Vagina (tissue), 2 donors: ENCODE results near the gene KCNJ4.

Source experiments
- CTCF ChIP-seq, 3 experiments: fragments of 450-650 bp in 2 of 3; fragments of 200-600 bp in 1 of 3; sonication (generic) in 1 of 3; IDR thresholded peaks; one replicate each; pipeline ENCODE4 v1.5.1; 2017 to 2019; ENCODE audit warnings: antibody characterized with exemption in 3 of 3, mild to moderate bottlenecking in 2 of 3, moderate library complexity in 2 of 3
- POLR2A ChIP-seq, 2 donors: fragments of 450-650 bp; IDR thresholded peaks; one replicate each; pipeline ENCODE4 v1.6.1; 2017; ENCODE audit warnings: antibody characterized with exemption in 2 of 2, mild to moderate bottlenecking in 2 of 2, moderate library complexity in 2 of 2

DNA sequence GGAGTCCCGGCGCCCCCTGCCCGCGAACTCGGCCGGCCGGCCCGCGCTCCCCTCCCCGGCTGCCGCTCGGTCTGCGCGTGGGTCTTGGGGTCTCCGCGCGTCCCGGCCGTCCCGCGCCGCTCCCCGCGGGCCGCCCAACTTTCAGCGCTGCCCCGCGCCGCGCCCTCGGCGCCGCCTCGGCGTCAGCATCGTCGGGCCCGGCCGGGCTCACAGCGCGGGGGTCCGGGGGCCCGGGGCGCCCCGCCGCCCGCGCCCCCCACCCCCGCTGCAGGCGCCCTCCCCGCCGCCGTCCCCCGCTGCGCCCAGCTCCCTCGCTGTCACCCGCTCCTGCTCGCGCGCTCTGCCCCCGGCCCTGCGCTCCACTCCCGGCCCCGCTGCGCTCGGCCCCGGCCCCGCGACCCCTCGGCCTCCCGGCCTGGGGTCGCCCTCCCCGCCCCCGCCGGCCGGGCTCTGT lies at the start of gene KCNJ4:
- TF ChIP-seq CTCF (IDR thresholded peaks at IDR 0.05): no peak
- no peak for TF ChIP-seq POLR2A (IDR thresholded peaks at IDR 0.05)
